H1 (cell line): ENCODE data around the gene SPOP. TPM values are rescaled to one million over a fixed set of nuclear protein-coding genes. Genes with fewer than 3 reads are reported as not detected.

ENCODE experiments used
- CTCF ChIA-PET: fragments of 300-600 bp; sonication (Branson Sonifier 250); formaldehyde crosslinking; loops from one replicate; lab custom pipeline; 2021; ENCODE audit not compliant: partially characterized antibody; lab: Charles Lee
- POLR2A ChIA-PET: fragments of 300-600 bp; sonication (Branson Sonifier 250); formaldehyde crosslinking; loops from one replicate; lab custom pipeline; 2021; ENCODE audit warnings: inconsistent platforms; ENCODE audit not compliant: partially characterized antibody; lab: Charles Lee
- DNase-seq, 2 experiments: peaks; one replicate each; pipeline versions ENCODE4 v3.0.0 to v3.0.0-alpha.2; 2010 to 2022; ENCODE audit warnings: low spot score in 2 of 2, low read depth in 1 of 2, mixed read lengths in 1 of 2
- FAIRE-seq: peaks from 2 replicates; lab custom pipeline; 2011; peaks lifted over from hg19 to GRCh38; lab: Jason Lieb, UNC
- H2AFZ ChIP-seq: 2 replicates; pipeline ENCODE4 v1.8.1; 2012; ENCODE audit warnings: low read length, inconsistent platforms
- H2AK5ac ChIP-seq: 2 replicates; pipeline ENCODE4 v1.6.1; 2013; ENCODE audit warnings: low read depth, low read length
- H2BK120ac ChIP-seq: replicated peaks from 2 replicates; pipeline ENCODE3; 2013; ENCODE audit warnings: low read depth, low read length, inconsistent platforms
- H2BK12ac ChIP-seq: 2 replicates; pipeline ENCODE4 v1.6.1; 2013; ENCODE audit warnings: low read depth, low read length
- H2BK15ac ChIP-seq: 2 replicates; pipeline ENCODE4 v1.6.1; 2013; ENCODE audit warnings: low read length
- H2BK20ac ChIP-seq: 2 replicates; pipeline ENCODE4 v1.6.1; 2013; ENCODE audit warnings: low read length
- H2BK5ac ChIP-seq: 2 replicates; pipeline ENCODE4 v1.6.1; 2013; ENCODE audit warnings: low read depth, low read length
- H3K14ac ChIP-seq: 2 replicates; pipeline ENCODE4 v1.6.1; 2013; ENCODE audit warnings: inconsistent platforms; ENCODE audit not compliant: insufficient read length
- H3K18ac ChIP-seq: 2 replicates; pipeline ENCODE4 v1.6.1; 2013; ENCODE audit warnings: low read length; ENCODE audit errors: extremely low read depth
- H3K23ac ChIP-seq: 2 replicates; pipeline ENCODE4 v1.6.1; 2013; ENCODE audit warnings: inconsistent platforms; ENCODE audit not compliant: insufficient read length
- H3K23me2 ChIP-seq: 2 replicates; pipeline ENCODE4 v1.6.1; 2013; ENCODE audit warnings: low read depth, low read length
- H3K27ac ChIP-seq: 2 replicates; pipeline ENCODE4 v1.6.1; 2011; ENCODE audit warnings: low read depth, low read length, inconsistent platforms
- H3K27me3 ChIP-seq, 4 experiments: replicated peaks in 1 of 4; 1 replicate in 1 of 4; 2 replicates in 3 of 4; pipeline versions ENCODE4 v1.6.1 to v1.8.1; 2011 to 2013; ENCODE audit warnings: low read length in 3 of 4, mild to moderate bottlenecking in 3 of 4, inconsistent platforms in 2 of 4, mixed read lengths in 2 of 4, moderate library complexity in 1 of 4; ENCODE audit not compliant: control insufficient read depth in 3 of 4, insufficient read depth in 3 of 4; ENCODE audit errors: extremely low read depth in 1 of 4
- H3K36me3 ChIP-seq, 4 experiments: 2 replicates each; pipeline versions ENCODE4 v1.6.1 to v1.8.1; 2011 to 2013; ENCODE audit warnings: mild to moderate bottlenecking in 4 of 4, low read length in 3 of 4, moderate library complexity in 2 of 4, control low read depth in 1 of 4, inconsistent platforms in 1 of 4; ENCODE audit not compliant: insufficient read depth in 4 of 4, control insufficient read depth in 2 of 4
- H3K4ac ChIP-seq: replicated peaks from 2 replicates; pipeline ENCODE3; 2013; ENCODE audit warnings: low read length, low read depth, mixed read lengths, inconsistent platforms; ENCODE audit not compliant: insufficient read length
- H3K4me1 ChIP-seq, 4 experiments: replicated peaks in 1 of 4; 1 replicate in 1 of 4; 2 replicates in 3 of 4; pipeline versions ENCODE4 v1.6.1 to v1.8.1; 2011 to 2013; ENCODE audit warnings: low read length in 3 of 4, inconsistent platforms in 2 of 4, mixed read lengths in 1 of 4; ENCODE audit not compliant: insufficient read depth in 4 of 4, control insufficient read depth in 3 of 4
- H3K4me2 ChIP-seq, 2 experiments: 2 replicates each; pipeline versions ENCODE4 v1.6.1 to v1.8.1; 2011 to 2013; ENCODE audit warnings: low read depth in 2 of 2, low read length in 2 of 2, control low read depth in 1 of 2, inconsistent platforms in 1 of 2, mild to moderate bottlenecking in 1 of 2; ENCODE audit not compliant: insufficient read depth in 1 of 2
- H3K4me3 ChIP-seq, 4 experiments: fragments of 200-600, 300-600 bp in 1 of 4; sonication (generic), shearing (Covaris generic), sonication (Bioruptor Twin) in 1 of 4; 2 replicates each; pipeline versions ENCODE4 v1.5.1 to v1.8.1; 2011 to 2016; ENCODE audit warnings: low read length in 4 of 4, low read depth in 3 of 4, control low read depth in 2 of 4, inconsistent platforms in 2 of 4, mild to moderate bottlenecking in 2 of 4, mixed read lengths in 1 of 4, moderate library complexity in 1 of 4; ENCODE audit not compliant: insufficient read depth in 2 of 4; ENCODE audit errors: extremely low read depth in 1 of 4
- H3K56ac ChIP-seq: replicated peaks from 2 replicates; pipeline ENCODE3; 2013; ENCODE audit warnings: low read depth, mild to moderate bottlenecking, mixed read lengths, low read length, inconsistent platforms; ENCODE audit not compliant: insufficient read length
- H3K79me1 ChIP-seq: 2 replicates; pipeline ENCODE4 v1.6.1; 2013; ENCODE audit warnings: low read depth, low read length, control low read depth
- H3K79me2 ChIP-seq, 2 experiments: 2 replicates each; pipeline versions ENCODE4 v1.6.1 to v1.8.1; 2012 to 2013; ENCODE audit warnings: low read length in 2 of 2, mild to moderate bottlenecking in 2 of 2, inconsistent platforms in 1 of 2; ENCODE audit not compliant: insufficient read depth in 2 of 2, control insufficient read depth in 1 of 2
- H3K9ac ChIP-seq, 4 experiments: replicated peaks in 1 of 4; 1 replicate in 1 of 4; 2 replicates in 3 of 4; pipeline versions ENCODE4 v1.6.1 to v1.8.1; 2011 to 2013; ENCODE audit warnings: low read depth in 3 of 4, low read length in 3 of 4, control low read depth in 2 of 4, mild to moderate bottlenecking in 2 of 4, moderate library complexity in 2 of 4, inconsistent platforms in 1 of 4; ENCODE audit errors: extremely low read depth in 1 of 4
- H3K9me3 ChIP-seq, 2 experiments: 2 replicates each; pipeline versions ENCODE4 v1.6.1 to v1.8.1; 2012 to 2013; ENCODE audit warnings: mild to moderate bottlenecking in 2 of 2, moderate library complexity in 2 of 2, control low read depth in 1 of 2, inconsistent platforms in 1 of 2, low read depth in 1 of 2, low read length in 1 of 2, mixed read lengths in 1 of 2; ENCODE audit not compliant: insufficient read depth in 2 of 2
- H4K20me1 ChIP-seq, 2 experiments: replicated peaks in 1 of 2; 2 replicates each; pipeline versions ENCODE3 to v1.8.1; 2011 to 2013; ENCODE audit warnings: inconsistent platforms in 2 of 2, low read length in 2 of 2, mild to moderate bottlenecking in 1 of 2; ENCODE audit not compliant: insufficient read depth in 2 of 2, control insufficient read depth in 1 of 2
- H4K5ac ChIP-seq: 2 replicates; pipeline ENCODE4 v1.6.1; 2013; ENCODE audit warnings: low read length, low read depth, mixed read lengths, inconsistent platforms; ENCODE audit not compliant: insufficient read length
- H4K8ac ChIP-seq: 2 replicates; pipeline ENCODE4 v1.8.0; 2013; ENCODE audit warnings: mild to moderate bottlenecking, moderate library complexity, low read length, inconsistent platforms; ENCODE audit not compliant: insufficient read depth; ENCODE audit errors: extremely low read depth
- H4K91ac ChIP-seq: replicated peaks from 2 replicates; pipeline ENCODE3; 2013; ENCODE audit warnings: low read length, mixed read lengths, inconsistent platforms; ENCODE audit not compliant: insufficient read length
- ASH2L ChIP-seq: fragments of 200-600, 300-600 bp; sonication (generic); IDR thresholded peaks from one replicate; pipeline ENCODE4 v1.7.1; 2017; ENCODE audit warnings: low read length
- BCL11A ChIP-seq, 2 experiments: IDR thresholded peaks; one replicate each; pipeline ENCODE4 v1.6.1; 2011; ENCODE audit warnings: low read depth in 2 of 2, low read length in 2 of 2, mild to moderate bottlenecking in 2 of 2
- CHD1 ChIP-seq: IDR thresholded peaks from 2 replicates; pipeline ENCODE4 v1.6.1; 2012; ENCODE audit warnings: low read depth, low read length, improper control_type of control experiment
- EGR1 ChIP-seq: IDR thresholded peaks from 2 replicates; pipeline ENCODE4 v1.6.1; 2011; ENCODE audit warnings: low read depth, low read length, borderline replicate concordance
- HDAC6 ChIP-seq: IDR thresholded peaks from one replicate; pipeline ENCODE4 v1.7.1; 2012; ENCODE audit warnings: low read depth, mild to moderate bottlenecking, inconsistent platforms, low read length, moderate library complexity
- JUN ChIP-seq: IDR thresholded peaks from 2 replicates; pipeline ENCODE4 v1.6.1; 2011; ENCODE audit warnings: low read depth, mild to moderate bottlenecking, improper control_type of control experiment, low read length
- RFX5 ChIP-seq: IDR thresholded peaks from 2 replicates; pipeline ENCODE4 v1.6.1; 2011; ENCODE audit warnings: low read depth, low read length, improper control_type of control experiment, borderline replicate concordance
- SRF ChIP-seq: IDR thresholded peaks from 2 replicates; pipeline ENCODE4 v1.6.1; 2011; ENCODE audit warnings: mild to moderate bottlenecking, low read depth, low read length, moderate library complexity
- YY1 ChIP-seq: IDR thresholded peaks from 2 replicates; pipeline ENCODE4 v1.6.1; 2011; ENCODE audit warnings: low read depth, mild to moderate bottlenecking, low read length
- WGBS, 2 experiments: shearing (Covaris generic) in 1 of 2; methylation state at CpG; one replicate each; pipeline versions ENCODE4 v1.1.6 to v1.1.7; 2013 to 2015; ENCODE audit warnings: low lambda C conversion rate in 2 of 2, mixed read lengths in 2 of 2, inconsistent platforms in 1 of 2, low coverage in 1 of 2, missing lambda C conversion rate in 1 of 2; ENCODE audit not compliant: insufficient replicate concordance in 2 of 2, insufficient coverage in 1 of 2, insufficient read length in 1 of 2; ENCODE audit errors: extremely low coverage in 1 of 2, missing lambda C conversion rate in 1 of 2; 5-methylcytosine and 5-hydroxymethylcytosine counted together
- polyA plus RNA-seq, 7 experiments: library from polyadenylated mRNA; depleted of rRNA in 3 of 7; stranded (reverse) in 5 of 7; unstranded in 2 of 7; fragments of >200 nt in 5 of 7; fragments of 200-250 nt in 2 of 7; gene quantifications; 1 replicate in 5 of 7; 2 replicates in 1 of 7; 4 replicates in 1 of 7; pipeline versions ENCODE4 v1.2.1 to v1.2.3, GENCODE V29; 2011 to 2013; ENCODE audit warnings: missing spikeins in 2 of 7, mixed read lengths in 2 of 7
- total RNA-seq: library from RNA; stranded (reverse); fragmentation: NEBNext Ultra II Directional; extraction: Animal tissue kit (Norgen Biotek cat#: 25700); gene quantifications from 2 replicates; pipeline ENCODE4 v1.2.1, GENCODE V29; 2021

The SPOP gene
- total and polyA plus RNA-seq, 2 of the 8 experiments (the other 6 are each of a cell fraction or from before 2014, with no cell fraction given) = 13.3 to 25.6 TPM

GRCh38 chr17:49549311-49549605 is 128.6 kb downstream of the SPOP start:
- no peak overlapping the region for H2BK15ac ChIP-seq
- no peak overlapping the region for H3K14ac ChIP-seq
- H3K79me1 ChIP-seq = no peaks in the 10 kb centered on the region
- ChIA-PET CTCF (interaction anchor here (2.9 to 16.4 kb wide), 4 partner anchors 38 to 148 kb away, joined by 13 to 228 read pairs (median 156); no protein-coding TSS in a partner anchor), POLR2A (no interaction called here)
- H4K5ac ChIP-seq = no peak overlapping the region
- no peak overlapping the region for H2BK20ac ChIP-seq
- H3K23ac ChIP-seq = no peak overlapping the region
- no peak overlapping the region for H2BK5ac ChIP-seq
- no peak overlapping the region for H3K4ac ChIP-seq
- no peaks in the 10 kb centered on the region for H3K36me3 ChIP-seq
- H2AK5ac ChIP-seq = peak overlapping the region; percentile 39; the same call in 1 of the 2 replicates
- no peak overlapping the region for H3K9ac ChIP-seq
- no peak overlapping the region for H3K56ac ChIP-seq
- FAIRE-seq (no peak), DNase-seq (no peak)
- H3K79me2 ChIP-seq = no peaks in the 10 kb centered on the region
- H2BK120ac ChIP-seq = no peak overlapping the region
- no peak overlapping the region for H3K27ac ChIP-seq
- H3K27me3 ChIP-seq = no peaks in the 10 kb centered on the region
- H2BK12ac ChIP-seq = no peak overlapping the region
- no peak overlapping the region for H3K4me2 ChIP-seq
- no peak overlapping the region for H2AFZ ChIP-seq
- WGBS, 2 experiments = 94% methylated on average over 6 of the region's 6 CpGs; no CpG with 5 or more reads in 1 of the 2 experiments
- H3K9me3 ChIP-seq = no peaks in the 10 kb centered on the region
- no peak overlapping the region for H4K8ac ChIP-seq
- no peak overlapping the region for H3K18ac ChIP-seq
- H4K20me1 ChIP-seq = no peaks in the 10 kb centered on the region
- no peak overlapping the region for H4K91ac ChIP-seq
- no peak overlapping the region for H3K4me3 ChIP-seq
- no peaks in the 10 kb centered on the region for H3K23me2 ChIP-seq
- peaks cover 0 to 26% (median 14%) of the 10 kb centered on the region in 4 experiments; a peak in 6 of 7 replicates for H3K4me1 ChIP-seq
- TF ChIP-seq HDAC6 (no peak), JUN (no peak), YY1 (no peak), SRF (no peak), CHD1 (no peak), EGR1 (no peak), ASH2L (no peak), RFX5 (no peak), BCL11A (IDR thresholded peaks at IDR 0.05; ENCODE audit: low read depth in 2 of 2, low read length in 2 of 2) (no peak)
